ENCODE measurements around the gene CCT5.
"Not testable (repeated sequence)": the region's sequence is repeated elsewhere in the genome, so short reads cannot be mapped to it uniquely, and the experiment has no call there.

Gene CCT5

DNA sequence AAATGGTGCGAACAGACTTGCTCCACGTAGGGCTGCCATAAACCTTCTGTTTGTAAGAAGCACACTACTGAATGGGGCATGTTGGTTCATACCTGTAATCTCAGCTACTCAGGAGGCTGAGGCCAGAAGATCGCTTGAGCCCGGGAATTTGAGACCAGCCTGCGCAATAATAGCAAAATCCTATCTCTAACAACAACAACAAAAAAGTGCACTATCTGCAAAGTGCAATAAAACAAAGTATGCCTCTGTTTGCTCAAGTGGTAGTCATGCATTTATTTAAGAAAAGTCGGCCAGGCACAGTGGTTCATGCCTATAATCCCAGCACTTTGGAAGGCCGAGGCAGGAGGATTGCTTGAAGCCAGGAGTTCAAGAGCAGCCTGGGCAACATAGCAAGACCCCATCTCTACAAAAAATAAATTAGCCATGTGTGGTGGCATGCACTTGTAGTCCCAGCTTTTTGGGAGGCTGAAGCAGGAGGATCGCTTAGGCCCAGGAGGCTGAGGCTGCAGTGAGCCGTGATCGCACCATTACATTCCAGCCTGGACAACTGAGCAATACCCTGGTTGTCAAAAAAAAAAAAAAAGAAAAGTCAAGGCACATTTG, 5.6 kb upstream of the CCT5 start:
- Histone ChIP-seq H3K4me3 (ENCODE audit: low read depth in 1 of 2, low read length in 2 of 2) (no peak overlapping the region), H3K9ac (ENCODE audit: low read depth in 1 of 2, low read length in 2 of 2) (no peak overlapping the region), H3K4me1 (ENCODE audit: control insufficient read depth in 1 of 2, insufficient read depth in 2 of 2, low read length in 2 of 2) (peaks cover 5 to 7% of the 10 kb centered on the region in 2 donors), H3K27me3 (ENCODE audit: control insufficient read depth in 1 of 2, insufficient read depth in 2 of 2, low read length in 2 of 2) (no peaks in the 10 kb centered on the region), H3K27ac (ENCODE audit: low read depth, low read length) (no peak overlapping the region), H3K9me3 (ENCODE audit: control insufficient read depth in 1 of 2, low read length in 2 of 2) (no peaks in the 10 kb centered on the region), H3K36me3 (ENCODE audit: control insufficient read depth in 1 of 2, insufficient read depth in 2 of 2, low read length in 2 of 2) (no peaks in the 10 kb centered on the region)

DNA sequence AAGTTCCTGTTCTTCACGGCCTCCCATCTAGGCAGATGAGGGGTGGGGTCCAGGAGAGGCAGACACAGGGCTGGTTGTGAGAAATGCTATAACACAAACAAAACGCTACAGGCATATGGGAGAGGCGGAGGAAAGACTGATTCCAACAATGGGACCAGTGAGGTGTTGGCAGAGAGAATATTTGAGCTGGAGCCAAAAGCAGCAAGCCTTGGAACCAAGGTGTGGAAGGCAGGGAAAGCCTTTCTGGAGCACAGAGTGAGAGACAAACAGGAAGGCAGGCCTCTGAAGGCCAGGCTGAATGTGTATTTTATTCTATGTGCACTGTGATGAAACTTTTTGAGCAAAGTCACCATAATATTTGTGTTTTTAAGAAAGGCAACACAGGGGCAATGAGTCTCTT, 3.3 kb upstream of the CCT5 start:
- H3K9me3 ChIP-seq (ENCODE audit: control insufficient read depth in 1 of 2, low read length in 2 of 2) = no peaks in the 10 kb centered on the region
- no peaks in the 10 kb centered on the region for H3K36me3 ChIP-seq (ENCODE audit: control insufficient read depth in 1 of 2, insufficient read depth in 2 of 2, low read length in 2 of 2)
- peaks cover 15 to 16% of the 10 kb centered on the region in 2 donors for H3K4me1 ChIP-seq (ENCODE audit: control insufficient read depth in 1 of 2, insufficient read depth in 2 of 2, low read length in 2 of 2)
- H3K4me3 ChIP-seq (ENCODE audit: low read depth in 1 of 2, low read length in 2 of 2) = no peak overlapping the region
- no peaks in the 10 kb centered on the region for H3K27me3 ChIP-seq (ENCODE audit: control insufficient read depth in 1 of 2, insufficient read depth in 2 of 2, low read length in 2 of 2)
- no peak overlapping the region for H3K27ac ChIP-seq (ENCODE audit: low read depth, low read length)
- no peak overlapping the region for H3K9ac ChIP-seq (ENCODE audit: low read depth in 1 of 2, low read length in 2 of 2)

DNA sequence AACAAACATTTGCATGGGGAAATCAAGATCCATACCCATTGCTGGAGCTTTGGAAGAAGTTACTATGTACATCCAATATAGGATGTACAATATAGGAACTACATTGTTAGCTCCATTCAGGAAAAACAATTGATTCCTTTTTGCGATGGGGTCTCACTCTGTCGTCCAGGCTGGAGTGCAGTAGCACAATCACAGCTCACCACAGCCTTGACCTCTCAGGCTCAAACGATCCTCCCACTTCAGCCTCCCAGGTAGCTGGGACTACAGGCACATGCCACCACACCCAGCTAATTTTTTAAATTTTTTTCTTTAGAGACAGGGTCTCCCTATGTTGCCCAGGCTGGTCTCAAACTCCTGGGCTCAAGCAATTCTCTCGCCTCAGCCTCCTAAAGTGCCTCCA, 2.9 kb upstream of the CCT5 start:
- not testable (repeated sequence) for H3K27ac ChIP-seq (ENCODE audit: low read depth, low read length); H3K4me3 ChIP-seq (ENCODE audit: low read depth in 1 of 2, low read length in 2 of 2)
- H3K4me1 ChIP-seq (ENCODE audit: control insufficient read depth in 1 of 2, insufficient read depth in 2 of 2, low read length in 2 of 2) = peaks cover 20% of the 10 kb centered on the region in 2 donors

DNA sequence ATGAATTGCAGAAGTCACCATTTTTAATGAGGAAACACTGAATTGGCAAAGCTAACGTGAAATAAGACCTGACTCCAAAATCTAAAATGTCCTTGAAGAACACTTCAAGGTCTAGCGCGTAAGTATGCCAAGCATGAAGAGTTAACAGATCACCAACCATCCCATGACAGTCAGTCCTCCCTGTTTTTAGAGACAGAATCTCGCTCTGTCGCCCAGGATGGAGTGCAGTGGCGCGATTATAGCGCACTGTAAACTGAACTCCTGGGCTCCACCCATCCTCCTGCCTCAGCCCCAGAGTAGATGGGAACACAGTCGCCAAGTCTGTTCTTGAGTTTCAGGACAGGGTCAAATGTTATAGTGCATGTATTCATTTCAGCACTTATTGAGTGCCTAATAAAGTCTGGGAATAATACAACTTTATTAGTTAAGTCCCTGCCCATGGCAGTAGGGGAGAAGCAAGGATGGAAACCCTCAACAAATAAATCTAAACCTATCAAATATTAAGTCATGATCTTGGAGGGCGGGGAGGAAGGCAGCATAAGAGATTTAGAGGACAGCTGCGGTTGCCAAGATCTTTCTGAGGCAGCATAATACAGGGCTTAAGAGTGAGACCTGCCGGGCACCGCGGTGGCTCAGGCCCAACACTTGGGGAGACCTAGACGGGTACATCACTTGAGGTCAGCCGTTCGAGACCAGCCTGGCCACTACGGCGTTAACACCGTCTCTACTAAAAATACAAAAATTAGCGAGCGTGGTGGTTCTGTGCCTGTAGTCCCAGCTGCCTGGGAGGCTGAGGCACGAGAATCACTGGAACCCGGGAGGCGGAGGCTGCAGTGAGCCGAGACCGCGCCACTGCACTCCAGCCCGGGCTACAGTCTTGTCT, 1.5 kb upstream of the CCT5 start:
- H3K4me3 ChIP-seq (ENCODE audit: low read depth in 1 of 2, low read length in 2 of 2) = peak overlapping the region; percentile 81 to 98
- H3K36me3 ChIP-seq (ENCODE audit: control insufficient read depth in 1 of 2, insufficient read depth in 2 of 2, low read length in 2 of 2) = peaks cover 2 to 4% of the 10 kb centered on the region in 2 donors
- H3K27ac ChIP-seq (ENCODE audit: low read depth, low read length) = no peak overlapping the region
- no peaks in the 10 kb centered on the region for H3K27me3 ChIP-seq (ENCODE audit: control insufficient read depth in 1 of 2, insufficient read depth in 2 of 2, low read length in 2 of 2)
- H3K9me3 ChIP-seq (ENCODE audit: control insufficient read depth in 1 of 2, low read length in 2 of 2) = no peaks in the 10 kb centered on the region
- peaks cover 20 to 23% of the 10 kb centered on the region in 2 donors for H3K4me1 ChIP-seq (ENCODE audit: control insufficient read depth in 1 of 2, insufficient read depth in 2 of 2, low read length in 2 of 2)
- peak overlapping the region; percentile 66 to 72 for H3K9ac ChIP-seq (ENCODE audit: low read depth in 1 of 2, low read length in 2 of 2)

More for the DNA sequence above, 2.9 kb upstream of the CCT5 start:
- not testable (repeated sequence) for H3K36me3 ChIP-seq (ENCODE audit: control insufficient read depth in 1 of 2, insufficient read depth in 2 of 2, low read length in 2 of 2); H3K9me3 ChIP-seq (ENCODE audit: control insufficient read depth in 1 of 2, low read length in 2 of 2); H3K27me3 ChIP-seq (ENCODE audit: control insufficient read depth in 1 of 2, insufficient read depth in 2 of 2, low read length in 2 of 2); H3K9ac ChIP-seq (ENCODE audit: low read depth in 1 of 2, low read length in 2 of 2)

DNA sequence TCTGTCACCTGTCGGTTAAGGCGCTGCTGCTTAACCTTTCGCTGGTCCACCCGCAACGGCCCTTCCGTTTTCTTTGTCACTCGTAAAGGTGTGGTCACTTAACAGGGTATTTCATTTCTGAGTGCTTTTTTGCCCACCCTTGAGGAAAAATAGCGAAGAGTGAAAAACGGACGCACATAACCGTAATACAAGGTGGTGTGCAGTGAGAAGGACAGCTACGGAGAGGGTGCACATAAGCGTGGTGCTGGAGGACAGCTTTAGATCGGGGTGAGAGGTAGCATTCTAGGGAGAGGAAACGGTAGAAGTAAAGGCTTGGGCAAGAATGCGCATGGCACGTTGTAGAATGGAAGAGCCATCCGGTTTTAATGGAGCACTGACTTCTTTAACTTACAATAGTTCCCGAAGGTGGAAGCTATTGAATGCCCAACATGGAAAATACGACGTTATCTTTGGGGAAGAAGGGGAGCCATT, 761 bp downstream of the CCT5 start:
- no peaks in the 10 kb centered on the region for H3K9me3 ChIP-seq (ENCODE audit: control insufficient read depth in 1 of 2, low read length in 2 of 2)
- no peak overlapping the region for H3K27ac ChIP-seq (ENCODE audit: low read depth, low read length)
- H3K36me3 ChIP-seq (ENCODE audit: control insufficient read depth in 1 of 2, insufficient read depth in 2 of 2, low read length in 2 of 2) = peaks cover 20 to 26% of the 10 kb centered on the region in 2 donors
- no peaks in the 10 kb centered on the region for H3K27me3 ChIP-seq (ENCODE audit: control insufficient read depth in 1 of 2, insufficient read depth in 2 of 2, low read length in 2 of 2)
- peaks cover 20 to 24% of the 10 kb centered on the region in 2 donors for H3K4me1 ChIP-seq (ENCODE audit: control insufficient read depth in 1 of 2, insufficient read depth in 2 of 2, low read length in 2 of 2)
- H3K4me3 ChIP-seq (ENCODE audit: low read depth in 1 of 2, low read length in 2 of 2) = peak overlapping the region; percentile 81 to 98
- peak overlapping the region; percentile 72 to 99 for H3K9ac ChIP-seq (ENCODE audit: low read depth in 1 of 2, low read length in 2 of 2)

DNA sequence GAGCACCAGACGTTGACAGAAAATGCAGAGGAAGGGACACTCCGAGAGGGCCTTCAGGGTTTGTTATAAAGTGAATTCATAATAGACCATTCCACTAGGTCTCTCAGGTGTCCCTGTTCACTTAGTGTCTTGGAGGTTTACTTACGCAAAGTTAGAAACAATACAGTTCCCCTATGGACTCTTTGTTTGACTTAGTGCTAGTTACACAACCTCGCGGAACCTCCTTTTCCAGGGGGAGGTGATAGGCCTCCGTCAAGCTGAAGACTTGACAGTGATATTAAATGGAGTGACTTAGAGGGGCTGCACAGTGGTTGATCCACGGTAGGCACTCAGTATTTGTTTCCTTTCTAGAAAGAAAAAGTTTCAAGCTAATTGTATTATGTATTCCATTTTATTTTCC, 1.3 kb downstream of the CCT5 start:
- peak overlapping the region; percentile 81 to 98 for H3K4me3 ChIP-seq (ENCODE audit: low read depth in 1 of 2, low read length in 2 of 2)
- H3K4me1 ChIP-seq (ENCODE audit: control insufficient read depth in 1 of 2, insufficient read depth in 2 of 2, low read length in 2 of 2) = peaks cover 20 to 24% of the 10 kb centered on the region in 2 donors
- no peaks in the 10 kb centered on the region for H3K27me3 ChIP-seq (ENCODE audit: control insufficient read depth in 1 of 2, insufficient read depth in 2 of 2, low read length in 2 of 2)
- no peaks in the 10 kb centered on the region for H3K9me3 ChIP-seq (ENCODE audit: control insufficient read depth in 1 of 2, low read length in 2 of 2)
- H3K27ac ChIP-seq (ENCODE audit: low read depth, low read length) = no peak overlapping the region
- H3K36me3 ChIP-seq (ENCODE audit: control insufficient read depth in 1 of 2, insufficient read depth in 2 of 2, low read length in 2 of 2) = peaks cover 23 to 32% of the 10 kb centered on the region in 2 donors
- H3K9ac ChIP-seq (ENCODE audit: low read depth in 1 of 2, low read length in 2 of 2) = peak overlapping the region; percentile 72 to 99

DNA sequence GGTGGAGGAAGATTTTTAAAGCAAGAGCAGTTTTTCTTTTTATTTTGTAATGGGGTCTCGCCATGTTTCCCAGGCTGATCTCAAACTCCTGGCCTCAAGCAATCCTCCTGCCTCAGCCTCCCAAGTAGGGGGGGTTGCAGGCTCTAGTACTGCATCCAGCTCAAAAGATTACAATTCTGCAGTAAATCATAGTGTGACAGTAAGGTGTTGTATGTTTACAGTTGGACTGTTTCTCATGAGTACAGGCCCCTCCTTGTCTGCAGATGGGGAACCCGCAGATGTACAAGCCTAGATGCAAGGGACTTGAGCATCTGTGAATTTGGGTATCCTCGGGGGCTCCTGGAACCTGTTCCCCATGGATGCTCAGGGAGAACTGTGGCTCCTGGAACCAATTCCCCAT, 3.3 kb downstream of the CCT5 start:
- peaks cover 37 to 51% of the 10 kb centered on the region in 2 donors for H3K36me3 ChIP-seq (ENCODE audit: control insufficient read depth in 1 of 2, insufficient read depth in 2 of 2, low read length in 2 of 2)
- H3K27ac ChIP-seq (ENCODE audit: low read depth, low read length) = no peak overlapping the region
- H3K9ac ChIP-seq (ENCODE audit: low read depth in 1 of 2, low read length in 2 of 2) = no peak overlapping the region
- H3K27me3 ChIP-seq (ENCODE audit: control insufficient read depth in 1 of 2, insufficient read depth in 2 of 2, low read length in 2 of 2) = no peaks in the 10 kb centered on the region
- no peak overlapping the region for H3K4me3 ChIP-seq (ENCODE audit: low read depth in 1 of 2, low read length in 2 of 2)
- H3K4me1 ChIP-seq (ENCODE audit: control insufficient read depth in 1 of 2, insufficient read depth in 2 of 2, low read length in 2 of 2) = peaks cover 20 to 22% of the 10 kb centered on the region in 2 donors
- no peaks in the 10 kb centered on the region for H3K9me3 ChIP-seq (ENCODE audit: control insufficient read depth in 1 of 2, low read length in 2 of 2)

DNA sequence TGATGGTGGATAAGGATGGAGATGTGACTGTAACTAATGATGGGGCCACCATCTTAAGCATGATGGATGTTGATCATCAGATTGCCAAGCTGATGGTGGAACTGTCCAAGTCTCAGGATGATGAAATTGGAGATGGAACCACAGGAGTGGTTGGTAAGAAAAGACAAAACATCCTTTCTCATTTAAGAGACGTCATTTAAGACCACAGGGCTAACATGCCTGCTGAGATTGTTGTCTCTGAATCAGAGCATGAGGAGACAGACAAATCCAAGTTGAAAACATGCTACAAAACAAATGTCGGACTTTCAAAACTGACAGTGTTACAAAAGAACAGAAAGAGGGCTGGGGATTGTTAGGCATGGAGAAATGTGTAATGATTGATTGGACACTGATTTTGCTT, 4.6 kb downstream of the CCT5 start:
- Histone ChIP-seq H3K9ac (ENCODE audit: low read depth in 1 of 2, low read length in 2 of 2) (no peak overlapping the region), H3K27me3 (ENCODE audit: control insufficient read depth in 1 of 2, insufficient read depth in 2 of 2, low read length in 2 of 2) (no peaks in the 10 kb centered on the region), H3K4me3 (ENCODE audit: low read depth in 1 of 2, low read length in 2 of 2) (no peak overlapping the region), H3K9me3 (ENCODE audit: control insufficient read depth in 1 of 2, low read length in 2 of 2) (no peaks in the 10 kb centered on the region), H3K4me1 (ENCODE audit: control insufficient read depth in 1 of 2, insufficient read depth in 2 of 2, low read length in 2 of 2) (peaks cover 14 to 17% of the 10 kb centered on the region in 2 donors), H3K27ac (ENCODE audit: low read depth, low read length) (no peak overlapping the region), H3K36me3 (ENCODE audit: control insufficient read depth in 1 of 2, insufficient read depth in 2 of 2, low read length in 2 of 2) (peaks cover 49 to 64% of the 10 kb centered on the region in 2 donors)

DNA sequence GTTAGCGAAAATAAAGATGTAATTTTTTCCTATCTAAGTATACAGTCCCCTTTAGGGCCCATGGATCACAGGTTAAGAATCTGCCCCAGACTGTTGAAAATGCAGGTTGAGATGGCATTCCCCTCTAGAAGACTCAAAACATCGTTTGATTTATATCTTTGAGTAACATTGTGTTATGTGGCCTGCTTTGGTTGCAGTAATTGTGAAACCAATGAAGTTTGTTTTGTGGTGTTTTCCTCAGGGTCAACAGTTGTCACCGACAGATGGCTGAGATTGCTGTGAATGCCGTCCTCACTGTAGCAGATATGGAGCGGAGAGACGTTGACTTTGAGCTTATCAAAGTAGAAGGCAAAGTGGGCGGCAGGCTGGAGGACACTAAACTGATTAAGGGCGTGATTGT, 7.8 kb downstream of the CCT5 start:
- Histone ChIP-seq H3K9ac (ENCODE audit: low read depth in 1 of 2, low read length in 2 of 2) (no peak overlapping the region), H3K27ac (ENCODE audit: low read depth, low read length) (no peak overlapping the region), H3K4me1 (ENCODE audit: control insufficient read depth in 1 of 2, insufficient read depth in 2 of 2, low read length in 2 of 2) (peaks cover 0 to 4% of the 10 kb centered on the region in 2 donors), H3K36me3 (ENCODE audit: control insufficient read depth in 1 of 2, insufficient read depth in 2 of 2, low read length in 2 of 2) (peaks cover 70 to 96% of the 10 kb centered on the region in 2 donors), H3K4me3 (ENCODE audit: low read depth in 1 of 2, low read length in 2 of 2) (no peak overlapping the region), H3K27me3 (ENCODE audit: control insufficient read depth in 1 of 2, insufficient read depth in 2 of 2, low read length in 2 of 2) (no peaks in the 10 kb centered on the region), H3K9me3 (ENCODE audit: control insufficient read depth in 1 of 2, low read length in 2 of 2) (no peaks in the 10 kb centered on the region)

DNA sequence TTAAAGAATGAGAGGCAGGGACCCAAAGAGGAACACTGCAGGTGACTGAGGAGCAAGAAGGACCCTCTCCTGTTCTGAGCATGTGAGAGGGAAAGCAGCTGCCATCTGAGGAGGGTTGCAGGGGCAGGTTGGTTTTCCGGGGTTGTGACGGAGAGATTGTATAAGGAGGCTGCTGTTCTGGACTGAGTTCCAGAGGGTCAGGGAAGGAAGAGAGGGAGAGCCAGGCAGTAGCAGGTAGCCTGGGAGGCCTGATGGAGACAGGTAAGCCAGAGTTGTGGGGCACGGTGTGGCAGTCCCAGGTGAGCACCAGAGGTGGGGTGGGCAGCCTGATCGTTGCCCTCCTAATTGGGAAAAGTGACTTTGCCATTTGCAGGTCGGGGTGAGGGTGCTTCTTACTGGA, 9.8 kb downstream of the CCT5 start:
- Histone ChIP-seq H3K9ac (ENCODE audit: low read depth in 1 of 2, low read length in 2 of 2) (no peak overlapping the region), H3K9me3 (ENCODE audit: control insufficient read depth in 1 of 2, low read length in 2 of 2) (no peaks in the 10 kb centered on the region), H3K4me1 (ENCODE audit: control insufficient read depth in 1 of 2, insufficient read depth in 2 of 2, low read length in 2 of 2) (no peaks in the 10 kb centered on the region), H3K27ac (ENCODE audit: low read depth, low read length) (no peak overlapping the region), H3K36me3 (ENCODE audit: control insufficient read depth in 1 of 2, insufficient read depth in 2 of 2, low read length in 2 of 2) (peaks cover 72 to 100% of the 10 kb centered on the region in 2 donors), H3K4me3 (ENCODE audit: low read depth in 1 of 2, low read length in 2 of 2) (no peak overlapping the region), H3K27me3 (ENCODE audit: control insufficient read depth in 1 of 2, insufficient read depth in 2 of 2, low read length in 2 of 2) (no peaks in the 10 kb centered on the region)

Data from duodenal mucosa (tissue), 2 donors.